Astrocyte (in vitro differentiated cells and primary cell): ENCODE data around the gene ZCWPW1.
"Not testable (repeated sequence)": the region's sequence is repeated elsewhere in the genome, so short reads cannot be mapped to it uniquely, and the experiment has no call there.

Experiments used
- CTCF ChIP-seq: IDR thresholded peaks from 2 replicates; pipeline ENCODE4 v1.5.1; 2011; ENCODE audit warnings: low read depth, mild to moderate bottlenecking, inconsistent platforms, low read length, moderate library complexity; ENCODE audit not compliant: insufficient read depth
- EZH2 ChIP-seq: IDR thresholded peaks from 2 replicates; pipeline ENCODE4 v1.6.1; 2012; ENCODE audit warnings: mild to moderate bottlenecking, low read length, inconsistent platforms; ENCODE audit not compliant: insufficient read depth

DNA sequence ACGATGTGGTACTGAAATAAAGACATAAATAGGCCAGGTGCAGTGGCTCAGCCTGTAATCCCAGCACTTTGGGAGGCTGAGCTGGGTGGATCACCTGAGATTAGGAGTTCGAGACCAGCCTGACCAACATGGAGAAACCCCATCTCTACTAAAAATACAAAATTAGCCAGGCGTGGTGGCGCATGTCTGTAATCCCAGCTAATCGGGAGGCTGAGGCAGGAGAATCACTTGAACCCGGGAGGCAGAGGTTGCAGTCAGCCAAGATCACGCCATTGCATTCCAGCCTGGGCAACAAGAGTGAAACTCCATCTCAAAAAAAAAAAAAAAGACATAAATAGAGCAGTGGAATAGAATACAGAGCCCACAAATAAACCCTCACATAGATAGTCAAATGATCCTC lies 64.7 kb downstream of the ZCWPW1 start:
- not testable (repeated sequence) for TF ChIP-seq CTCF, EZH2
